Vagina (tissue), 2 donors: ENCODE results near the gene HOXB4. TPM values are rescaled to one million over a fixed set of nuclear protein-coding genes. Genes with fewer than 3 reads are reported as not detected.
A peak's percentile ranks its signal among the peaks of the same experiment; 100 is the strongest.

Source experiments
- DNase-seq, 2 donors: peaks; one replicate each; pipeline ENCODE4 v3.0.0-alpha.2; 2017; ENCODE audit errors: extremely low spot score in 2 of 2
- H3K27ac ChIP-seq: fragments of 200-600 bp; sonication (generic); one replicate; pipeline ENCODE4 v1.5.1; 2019
- H3K27me3 ChIP-seq: fragments of 200-600 bp; sonication (generic); one replicate; pipeline ENCODE4 v1.5.1; 2019
- H3K36me3 ChIP-seq, 2 donors: fragments of 200-600 bp; sonication (generic); one replicate each; pipeline ENCODE4 v1.5.1; 2017 to 2019
- H3K4me1 ChIP-seq: fragments of 200-600 bp; sonication (generic); one replicate; pipeline ENCODE4 v1.5.1; 2019
- H3K4me3 ChIP-seq, 2 donors: fragments of 200-600 bp; sonication (generic); 1 replicate in 1 of 2; 2 replicates in 1 of 2; pipeline ENCODE4 v1.5.1; 2016 to 2019
- H3K9me3 ChIP-seq: fragments of 200-600 bp; sonication (generic); one replicate; pipeline ENCODE4 v1.5.1; 2019
- POLR2A ChIP-seq, 2 donors: fragments of 450-650 bp; IDR thresholded peaks; one replicate each; pipeline ENCODE4 v1.6.1; 2017; ENCODE audit warnings: antibody characterized with exemption in 2 of 2, mild to moderate bottlenecking in 2 of 2, moderate library complexity in 2 of 2
- POLR2AphosphoS5 ChIP-seq, 2 donors: sonication (generic); formaldehyde crosslinking; IDR thresholded peaks; one replicate each; pipeline ENCODE4 v1.9.0; 2017; ENCODE audit warnings: antibody characterized with exemption in 2 of 2, mild to moderate bottlenecking in 2 of 2, low read depth in 1 of 2; ENCODE audit not compliant: insufficient read depth in 1 of 2
- intact Hi-C: fragments of 100-400 bp; cut with DNase I; formaldehyde crosslinking; loops from one replicate; pipeline ENCODE4 v1.15.1; 2023
- total RNA-seq: library from RNA; depleted of rRNA; stranded (reverse); fragments of >200 nt; gene quantifications from one replicate; pipeline ENCODE4 v1.2.3, GENCODE V29; 2016
- TF ChIP-seq, protein P1 (sequence below), 3 experiments: fragments of 450-650 bp in 2 of 3; fragments of 200-600 bp in 1 of 3; sonication (generic) in 1 of 3; IDR thresholded peaks; one replicate each; pipeline ENCODE4 v1.5.1; 2017 to 2019; ENCODE audit warnings: antibody characterized with exemption in 3 of 3, mild to moderate bottlenecking in 2 of 3, moderate library complexity in 2 of 3

HOXB4 gene
- total RNA-seq, 1 donor from 2014 or later, result 1.5 TPM

DNA sequence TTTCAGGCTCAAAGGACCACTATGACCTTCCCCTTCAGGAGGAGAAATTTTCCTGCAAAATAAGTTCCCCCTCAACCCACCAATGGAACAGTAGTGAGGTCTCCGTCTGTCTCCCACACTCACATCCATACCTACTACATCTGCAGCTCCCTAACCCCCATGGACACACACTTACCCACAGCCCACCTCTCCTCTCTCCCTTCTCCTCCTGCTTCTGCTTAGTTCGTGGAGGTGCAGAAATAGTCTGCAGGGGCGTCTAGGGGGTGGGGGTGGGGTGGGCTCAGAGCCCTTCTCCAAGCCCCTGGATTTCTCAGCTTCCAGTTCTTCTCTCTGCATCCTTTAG lies 8.9 kb downstream of the HOXB4 start:
- Histone ChIP-seq H3K27ac (no peak overlapping the region), H3K36me3 (no peaks in the 10 kb centered on the region), H3K4me3 (no peak overlapping the region), H3K27me3 (peaks cover 9% of the 10 kb centered on the region), H3K4me1 (no peaks in the 10 kb centered on the region), H3K9me3 (no peaks in the 10 kb centered on the region)
- DNase-seq, result no peak
- intact Hi-C loops, result no loop called here
- no peak for TF ChIP-seq POLR2AphosphoS5 (IDR thresholded peaks at IDR 0.05; ENCODE audit: insufficient read depth in 1 of 2, low read depth in 1 of 2)
- TF ChIP-seq, protein P1, sequence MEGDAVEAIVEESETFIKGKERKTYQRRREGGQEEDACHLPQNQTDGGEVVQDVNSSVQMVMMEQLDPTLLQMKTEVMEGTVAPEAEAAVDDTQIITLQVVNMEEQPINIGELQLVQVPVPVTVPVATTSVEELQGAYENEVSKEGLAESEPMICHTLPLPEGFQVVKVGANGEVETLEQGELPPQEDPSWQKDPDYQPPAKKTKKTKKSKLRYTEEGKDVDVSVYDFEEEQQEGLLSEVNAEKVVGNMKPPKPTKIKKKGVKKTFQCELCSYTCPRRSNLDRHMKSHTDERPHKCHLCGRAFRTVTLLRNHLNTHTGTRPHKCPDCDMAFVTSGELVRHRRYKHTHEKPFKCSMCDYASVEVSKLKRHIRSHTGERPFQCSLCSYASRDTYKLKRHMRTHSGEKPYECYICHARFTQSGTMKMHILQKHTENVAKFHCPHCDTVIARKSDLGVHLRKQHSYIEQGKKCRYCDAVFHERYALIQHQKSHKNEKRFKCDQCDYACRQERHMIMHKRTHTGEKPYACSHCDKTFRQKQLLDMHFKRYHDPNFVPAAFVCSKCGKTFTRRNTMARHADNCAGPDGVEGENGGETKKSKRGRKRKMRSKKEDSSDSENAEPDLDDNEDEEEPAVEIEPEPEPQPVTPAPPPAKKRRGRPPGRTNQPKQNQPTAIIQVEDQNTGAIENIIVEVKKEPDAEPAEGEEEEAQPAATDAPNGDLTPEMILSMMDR (IDR thresholded peaks at IDR 0.05), result no peak
- TF ChIP-seq POLR2A (IDR thresholded peaks at IDR 0.05), result no peak

DNA sequence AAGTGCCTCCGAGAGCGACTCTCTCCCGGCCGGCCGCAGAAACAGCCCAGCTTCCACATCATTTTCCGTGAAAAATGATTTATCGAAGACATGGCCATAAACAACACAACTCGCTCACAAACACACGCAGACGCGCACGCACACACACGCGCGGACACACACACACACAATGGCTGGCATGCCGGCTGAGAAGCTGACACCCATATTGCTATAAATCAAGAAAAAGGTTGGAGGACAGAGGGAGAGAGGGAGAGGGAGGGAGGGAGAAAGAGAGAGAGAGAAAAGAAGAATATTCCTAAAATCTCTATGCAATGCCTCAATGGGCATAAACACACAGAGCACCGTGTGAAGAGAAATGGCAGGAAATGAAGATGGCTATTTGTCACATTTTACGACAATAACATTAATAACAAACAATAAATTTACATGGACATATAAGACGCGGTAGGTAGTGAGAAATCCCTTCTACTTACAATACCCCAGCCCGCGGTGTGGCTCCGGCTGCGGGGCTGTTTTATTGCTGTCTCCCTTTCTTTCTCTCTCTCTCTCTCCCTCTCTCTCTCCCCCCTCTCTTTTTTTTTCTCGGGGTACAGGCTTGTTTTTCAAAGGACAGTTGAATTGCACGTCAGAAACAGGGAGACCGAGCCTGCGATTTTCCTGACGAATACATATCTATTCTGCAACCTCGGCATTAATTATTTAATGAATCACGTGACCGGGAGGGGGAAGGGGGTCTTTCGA lies 9.5 kb downstream of the HOXB4 start:
- Histone ChIP-seq H3K27ac (no peak overlapping the region), H3K36me3 (no peaks in the 10 kb centered on the region), H3K4me1 (no peaks in the 10 kb centered on the region), H3K4me3 (no peak overlapping the region), H3K9me3 (no peaks in the 10 kb centered on the region), H3K27me3 (peaks cover 9% of the 10 kb centered on the region)
- DNase-seq, result no peak
- intact Hi-C loops, result no loop called here
- TF ChIP-seq, protein P1 (IDR thresholded peaks at IDR 0.05), result no peak
- TF ChIP-seq POLR2A (IDR thresholded peaks at IDR 0.05) (no peak), POLR2AphosphoS5 (IDR thresholded peaks at IDR 0.05; ENCODE audit: insufficient read depth in 1 of 2, low read depth in 1 of 2) (no peak)

DNA sequence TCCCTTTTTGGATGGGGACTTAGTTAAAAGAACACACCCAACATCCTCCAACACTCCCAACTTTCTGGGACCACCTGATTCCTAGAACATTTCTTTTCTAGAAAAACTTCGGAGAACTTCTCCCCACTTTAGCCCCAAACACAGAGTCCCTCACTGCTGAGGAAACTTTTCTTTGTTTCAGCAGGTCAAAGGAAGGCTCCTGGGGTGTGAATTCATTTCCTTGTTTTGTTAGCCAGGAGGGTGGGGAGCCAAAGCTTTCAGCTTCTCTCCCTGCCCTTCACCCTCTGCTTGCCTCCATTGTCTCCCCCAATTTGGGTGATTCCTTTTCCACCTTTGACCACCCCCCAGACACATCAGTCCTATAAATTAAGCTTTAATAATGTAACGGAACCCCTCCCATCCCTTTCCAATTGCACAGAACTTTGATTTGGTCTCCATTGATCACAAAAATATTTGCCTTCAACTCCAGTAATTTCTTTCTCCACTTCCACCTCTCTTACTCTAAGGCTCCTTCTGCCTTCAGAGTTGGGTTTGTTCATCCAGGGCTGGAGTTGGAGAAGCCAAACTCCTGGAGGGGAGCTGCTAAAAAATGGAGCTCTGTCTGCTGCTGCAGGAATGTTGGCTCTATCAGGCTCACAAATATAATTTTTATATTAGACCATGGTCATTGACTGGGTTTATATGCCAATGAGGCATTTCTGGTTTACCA lies 10.3 kb downstream of the HOXB4 start:
- Histone ChIP-seq H3K4me3 (no peak overlapping the region), H3K4me1 (no peaks in the 10 kb centered on the region), H3K27me3 (peaks cover 9% of the 10 kb centered on the region), H3K9me3 (no peaks in the 10 kb centered on the region), H3K27ac (no peak overlapping the region), H3K36me3 (no peaks in the 10 kb centered on the region)
- intact Hi-C loops, result no loop called here
- DNase-seq, result no peak
- TF ChIP-seq, protein P1 (IDR thresholded peaks at IDR 0.05), result no peak
- no peak for TF ChIP-seq POLR2A (IDR thresholded peaks at IDR 0.05)
- TF ChIP-seq POLR2AphosphoS5 (IDR thresholded peaks at IDR 0.05; ENCODE audit: insufficient read depth in 1 of 2, low read depth in 1 of 2), result no peak

DNA sequence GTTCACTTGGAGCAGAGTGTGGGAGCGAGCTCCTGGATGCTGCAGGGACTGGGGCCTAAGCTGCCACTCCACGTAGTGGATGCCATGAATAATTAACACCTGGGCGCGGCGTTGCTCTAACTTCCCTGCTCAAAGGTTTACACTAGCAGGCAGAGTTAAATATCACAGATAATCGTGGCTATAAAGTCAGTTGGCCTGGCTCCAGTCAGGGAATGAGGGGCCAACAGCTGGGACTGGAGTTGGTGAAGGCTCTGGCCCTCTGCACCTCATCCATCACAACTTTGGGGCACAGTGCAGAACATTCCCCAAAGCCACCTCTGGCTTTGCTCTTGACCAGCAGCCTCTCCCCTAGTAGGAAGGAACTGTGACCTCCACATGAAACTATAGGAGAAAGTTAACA lies 10.9 kb downstream of the HOXB4 start:
- intact Hi-C loops, result no loop called here
- Histone ChIP-seq H3K9me3 (no peaks in the 10 kb centered on the region), H3K36me3 (no peaks in the 10 kb centered on the region), H3K27ac (peak overlapping the region; percentile 9), H3K4me3 (no peak overlapping the region), H3K27me3 (peaks cover 11% of the 10 kb centered on the region), H3K4me1 (no peaks in the 10 kb centered on the region)
- no peak for DNase-seq
- TF ChIP-seq POLR2A (IDR thresholded peaks at IDR 0.05) (no peak), POLR2AphosphoS5 (IDR thresholded peaks at IDR 0.05; ENCODE audit: insufficient read depth in 1 of 2, low read depth in 1 of 2) (no peak)
- TF ChIP-seq, protein P1 (IDR thresholded peaks at IDR 0.05), result no peak

DNA sequence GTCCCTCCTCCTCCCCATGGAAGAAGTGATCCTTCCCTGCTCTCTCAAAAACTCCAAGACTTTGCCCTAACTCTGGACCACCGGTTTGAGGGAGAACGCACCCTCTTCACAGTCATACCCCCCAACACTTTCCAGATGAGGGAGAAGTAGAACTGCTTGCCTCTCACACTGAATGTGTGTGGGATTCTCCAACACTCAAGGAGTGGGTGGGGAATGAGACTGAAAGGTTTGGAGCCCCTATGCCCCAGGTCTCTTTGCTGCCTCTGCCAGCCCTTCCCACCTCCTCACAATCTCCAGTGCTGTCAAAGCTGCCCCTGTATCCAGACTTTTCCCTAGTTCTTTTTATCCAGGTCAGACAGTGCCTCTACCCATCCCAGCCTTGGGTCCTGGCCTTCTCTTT lies 11.4 kb downstream of the HOXB4 start:
- Histone ChIP-seq H3K4me1 (no peaks in the 10 kb centered on the region), H3K36me3 (no peaks in the 10 kb centered on the region), H3K4me3 (no peak overlapping the region), H3K27me3 (peaks cover 13% of the 10 kb centered on the region), H3K9me3 (no peaks in the 10 kb centered on the region), H3K27ac (peak overlapping the region; percentile 9)
- intact Hi-C loops, result no loop called here
- DNase-seq, result no peak
- TF ChIP-seq POLR2AphosphoS5 (IDR thresholded peaks at IDR 0.05; ENCODE audit: insufficient read depth in 1 of 2, low read depth in 1 of 2) (no peak), POLR2A (IDR thresholded peaks at IDR 0.05) (no peak)
- TF ChIP-seq, protein P1 (IDR thresholded peaks at IDR 0.05), result no peak
